ENCODE measurements around the gene ZKSCAN5. TPM values are rescaled to one million over a fixed set of nuclear protein-coding genes. Genes with fewer than 3 reads are reported as not detected.

The ZKSCAN5 gene
- total RNA-seq (1 to 10 TPM; 6.7 to 7.6 TPM), polyA plus RNA-seq (ENCODE audit: insufficient read length in 6 of 6) (10 to 100 TPM; 15.1 to 16.2 (median 15.5) TPM)
- long read RNA-seq, donor 1 = 0 reads
- long read RNA-seq, donor 2, full-length matches to known transcripts = 3 of 3 reads
- long read RNA-seq, donor 2, partial matches to known transcripts = 0 of 3 reads
- long read RNA-seq, donor 2, other reads (novel, unspliced or antisense) = 0 of 3 reads
- long read RNA-seq, donor 3 = 0 reads
- long read RNA-seq, donor 4, partial matches to known transcripts = 0 of 1 reads
- long read RNA-seq, donor 4, other reads (novel, unspliced or antisense) = 1 of 1 reads
- long read RNA-seq, donor 5, full-length matches to known transcripts = 2 of 2 reads
- long read RNA-seq, donor 5, partial matches to known transcripts = 0 of 2 reads
- long read RNA-seq, donor 5, other reads (novel, unspliced or antisense) = 0 of 2 reads
- long read RNA-seq, donor 6, full-length matches to known transcripts = 1 of 1 reads
- long read RNA-seq, donor 6, partial matches to known transcripts = 0 of 1 reads
- long read RNA-seq, donor 6, other reads (novel, unspliced or antisense) = 0 of 1 reads
- long read RNA-seq, donor 7 = 0 reads
- long read RNA-seq, donor 8 = 0 reads
- long read RNA-seq, donor 9 = 0 reads
- long read RNA-seq, donor 10, partial matches to known transcripts = 0 of 1 reads
- long read RNA-seq, donor 10, other reads (novel, unspliced or antisense) = 1 of 1 reads
- long read RNA-seq, donor 11, full-length matches to known transcripts = 1 of 1 reads
- long read RNA-seq, donor 11, partial matches to known transcripts = 0 of 1 reads
- long read RNA-seq, donor 11, other reads (novel, unspliced or antisense) = 0 of 1 reads
- long read RNA-seq, donor 12 = 0 reads

- peaks cover 22 to 47% of the 10 kb centered on the region in 2 donors for H3K4me1 ChIP-seq
- ATAC-seq = peak; percentile 95
- peak; percentile 97 to 100 (median 98) for DNase-seq
- peak within 1 kb of the TSS; percentile 87 to 90 for H3K27ac ChIP-seq
- H3K27me3 ChIP-seq = no peaks in the 10 kb centered on the region
- peak within 1 kb of the TSS; percentile 71 to 86 for H3K4me3 ChIP-seq
- intact Hi-C loops (cut with DNase I) = no loop called here
- H3K9me3 ChIP-seq = no peaks in the 10 kb centered on the region
- H3K36me3 ChIP-seq = peaks cover 0 to 4% of the 10 kb centered on the region in 2 donors
- TF ChIP-seq CTCF (IDR thresholded peaks at IDR 0.05) = peak in 1 of 2 donors; percentile 12
Observed at GRCh38 chr7:99504603-99505323, at the start of gene ZKSCAN5. Gene ZKSCAN5 (plus strand): TSS chr7:99504662. CDS start chr7:99506045, 1,383 bp downstream.

- ATAC-seq = no peak
- peaks cover 0 to 100% of the 10 kb centered on the region in 2 donors for H3K36me3 ChIP-seq
- no peak overlapping the region for H3K27ac ChIP-seq
- no peak for TF ChIP-seq CTCF (IDR thresholded peaks at IDR 0.05)
- peak in 1 of 4 donors; percentile 57 for DNase-seq
- no peaks in the 10 kb centered on the region for H3K9me3 ChIP-seq
- no peak overlapping the region for H3K4me3 ChIP-seq
- H3K4me1 ChIP-seq = peaks cover 0 to 8% of the 10 kb centered on the region in 2 donors
- intact Hi-C loops (cut with DNase I) = no loop called here
- H3K27me3 ChIP-seq = no peaks in the 10 kb centered on the region
Observed at GRCh38 chr7:99455874-99456273, 48.6 kb upstream of the ZKSCAN5 start.

- Histone ChIP-seq H3K9me3 (no peaks in the 10 kb centered on the region), H3K4me3 (no peak overlapping the region), H3K4me1 (peaks cover 0 to 13% of the 10 kb centered on the region in 2 donors), H3K27me3 (no peaks in the 10 kb centered on the region), H3K36me3 (peaks cover 0 to 100% of the 10 kb centered on the region in 2 donors), H3K27ac (no peak overlapping the region)
- no peak for TF ChIP-seq CTCF (IDR thresholded peaks at IDR 0.05)
- DNase-seq (peak in 1 of 4 donors; percentile 76), ATAC-seq (no peak)
- intact Hi-C loops (cut with DNase I) = no loop called here
Observed at GRCh38 chr7:99456288-99456687, 48.2 kb upstream of the ZKSCAN5 start.

GRCh38 chr7:99457050-99457649 lies 47.3 kb upstream of the ZKSCAN5 start:
- no peak for TF ChIP-seq CTCF (IDR thresholded peaks at IDR 0.05)
- Histone ChIP-seq H3K27ac (no peak overlapping the region), H3K4me3 (no peak overlapping the region), H3K36me3 (peaks cover 0 to 96% of the 10 kb centered on the region in 2 donors), H3K9me3 (no peaks in the 10 kb centered on the region), H3K4me1 (peaks cover 0 to 20% of the 10 kb centered on the region in 2 donors), H3K27me3 (no peaks in the 10 kb centered on the region)
- ATAC-seq (no peak), DNase-seq (peak in 1 of 4 donors; percentile 10)
- intact Hi-C loops (cut with DNase I) = no loop called here

Data from left lung (tissue), 14 donors.